Measurements from ENCODE around the gene ZNF544. TPM values are rescaled to one million over a fixed set of nuclear protein-coding genes. Genes with fewer than 3 reads are reported as not detected.

ZNF544 gene
- 10 to 100 TPM; 21.9 to 31.5 (median 21.9) TPM for total RNA-seq
- 41.7 TPM for total RNA-seq (2013)

GRCh38 chr19:58228585-58229254 is at the start of gene ZNF544:
TSS of gene ZNF544 (plus strand) at chr19:58228914. CDS start at chr19:58244024, 15,110 bp downstream.
- Mint-ChIP-seq H3K4me3 (peak within 1 kb of the TSS; percentile 97), H3K4me1 (peaks cover 29 to 43% of the 10 kb centered on the region in 2 donors), H3K27me3 (ENCODE audit: low read depth in 2 of 2) (no peaks in the 10 kb centered on the region), H3K36me3 (peaks cover 15% of the 10 kb centered on the region), H3K9me3 (peaks cover 0 to 5% of the 10 kb centered on the region in 2 donors), H3K27ac (peak within 1 kb of the TSS; percentile 85 to 91)
- Histone ChIP-seq H3K9me3 (ENCODE audit: control insufficient read depth, insufficient read depth, low read length) (peaks cover 4% of the 10 kb centered on the region), H3K4me1 (ENCODE audit: control insufficient read depth, insufficient read depth, low read length) (peaks cover 18% of the 10 kb centered on the region), H3K27ac (ENCODE audit: low read length) (peak within 1 kb of the TSS; percentile 59), H3K36me3 (ENCODE audit: control insufficient read depth, insufficient read depth, low read length) (peaks cover 19% of the 10 kb centered on the region), H3K4me3 (ENCODE audit: low read length) (peak within 1 kb of the TSS; percentile 86), H3K27me3 (ENCODE audit: control insufficient read depth, insufficient read depth, low read length) (no peaks in the 10 kb centered on the region)
- intact Hi-C loops (cut with micrococcal nuclease) = no loop called here
- TF ChIP-seq CTCF (IDR thresholded peaks at IDR 0.05) = no peak
- ATAC-seq (peak; percentile 75 to 82 (median 78)), DNase-seq (peak; percentile 43 to 58)
- WGBS (ENCODE audit: insufficient coverage) = under 1% methylated on average over 62 of the region's 62 CpGs

DNA sequence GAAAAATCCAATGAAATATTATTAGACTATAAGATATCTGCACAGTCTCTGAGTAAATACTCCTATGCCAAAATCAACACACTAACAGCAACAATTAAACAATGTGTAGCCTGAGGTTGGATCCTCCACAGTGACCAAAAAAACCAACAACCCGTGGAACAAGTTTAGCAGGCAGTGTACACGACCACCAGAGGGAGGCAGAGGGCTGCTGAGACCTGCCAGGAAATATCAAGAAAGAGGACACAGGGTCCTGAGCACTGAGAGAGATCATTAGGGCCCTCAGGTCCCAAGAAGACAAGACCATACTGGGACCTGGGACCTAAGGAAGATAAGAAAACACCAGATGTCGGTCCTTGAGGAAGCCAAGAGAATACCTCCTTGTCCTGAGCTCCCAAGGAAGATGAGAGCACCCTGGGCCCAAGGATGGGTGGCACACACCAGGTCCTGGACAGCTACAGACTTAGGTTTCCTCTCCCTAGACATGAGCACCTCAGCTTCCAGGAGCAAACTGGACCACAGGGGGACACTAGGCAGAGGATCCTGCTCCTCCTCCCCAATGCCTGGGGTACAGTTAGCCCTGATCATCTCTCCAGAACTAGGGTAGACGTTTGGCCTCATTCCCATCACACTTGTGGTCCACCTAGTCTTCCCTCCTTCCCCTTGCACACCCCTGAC is 46.7 kb upstream of the ZNF544 start:
- Mint-ChIP-seq H3K27ac (peak overlapping the region; percentile 100), H3K36me3 (peaks cover 11% of the 10 kb centered on the region), H3K4me1 (peaks cover 17 to 22% of the 10 kb centered on the region in 2 donors), H3K9me3 (peaks cover 8 to 11% of the 10 kb centered on the region in 2 donors), H3K27me3 (ENCODE audit: low read depth in 2 of 2) (no peaks in the 10 kb centered on the region), H3K4me3 (peak overlapping the region; percentile 98)
- DNase-seq (peak; percentile 61 to 76), ATAC-seq (peak in 1 of 3 donors; percentile 11)
- Histone ChIP-seq H3K27ac (ENCODE audit: low read length) (peak overlapping the region; percentile 99), H3K27me3 (ENCODE audit: control insufficient read depth, insufficient read depth, low read length) (no peaks in the 10 kb centered on the region), H3K9me3 (ENCODE audit: control insufficient read depth, insufficient read depth, low read length) (peaks cover 81% of the 10 kb centered on the region), H3K36me3 (ENCODE audit: control insufficient read depth, insufficient read depth, low read length) (peaks cover 5% of the 10 kb centered on the region), H3K4me1 (ENCODE audit: control insufficient read depth, insufficient read depth, low read length) (peaks cover 19% of the 10 kb centered on the region), H3K4me3 (ENCODE audit: low read length) (peak overlapping the region; percentile 88)
- TF ChIP-seq CTCF (IDR thresholded peaks at IDR 0.05) = peak; percentile 66
- intact Hi-C loops (cut with micrococcal nuclease) = loop anchor here (1.0 to 10.0 kb wide), 6 partner anchors 97 to 337 kb away; partner anchors contain the start of genes ERVK3-1, RPS5, ZBTB45 and ZNF324
- 67% methylated on average over 4 of the region's 4 CpGs for WGBS (ENCODE audit: insufficient coverage)

GRCh38 chr19:58182577-58182988 is 46.1 kb upstream of the ZNF544 start:
- Histone ChIP-seq H3K27me3 (ENCODE audit: control insufficient read depth, insufficient read depth, low read length) (no peaks in the 10 kb centered on the region), H3K27ac (ENCODE audit: low read length) (peak overlapping the region; percentile 99), H3K36me3 (ENCODE audit: control insufficient read depth, insufficient read depth, low read length) (peaks cover 7% of the 10 kb centered on the region), H3K4me1 (ENCODE audit: control insufficient read depth, insufficient read depth, low read length) (peaks cover 19% of the 10 kb centered on the region), H3K4me3 (ENCODE audit: low read length) (peak overlapping the region; percentile 88), H3K9me3 (ENCODE audit: control insufficient read depth, insufficient read depth, low read length) (peaks cover 84% of the 10 kb centered on the region)
- Mint-ChIP-seq H3K9me3 (peaks cover 8 to 11% of the 10 kb centered on the region in 2 donors), H3K27me3 (ENCODE audit: low read depth in 2 of 2) (no peaks in the 10 kb centered on the region), H3K36me3 (peaks cover 11% of the 10 kb centered on the region), H3K27ac (peak overlapping the region; percentile 100), H3K4me1 (peaks cover 17 to 22% of the 10 kb centered on the region in 2 donors), H3K4me3 (peak overlapping the region; percentile 98)
- no peak for TF ChIP-seq CTCF (IDR thresholded peaks at IDR 0.05)
- peak; percentile 72 to 89 (median 79) for ATAC-seq
- intact Hi-C loops (cut with micrococcal nuclease) = loop anchor here (1.0 to 10.0 kb wide), 6 partner anchors 96 to 336 kb away; partner anchors contain the start of genes ERVK3-1, RPS5, ZBTB45 and ZNF324
- 6% methylated on average over 17 of the region's 17 CpGs for WGBS (ENCODE audit: insufficient coverage)
- peak in 1 of 2 donors; percentile 89 for DNase-seq
